Measurements from ENCODE around the gene PSMB3. TPM values are rescaled to one million over a fixed set of nuclear protein-coding genes. Genes with fewer than 3 reads are reported as not detected.

Gene PSMB3
- total RNA-seq, result 310 and 315 TPM in 2 replicates

DNA sequence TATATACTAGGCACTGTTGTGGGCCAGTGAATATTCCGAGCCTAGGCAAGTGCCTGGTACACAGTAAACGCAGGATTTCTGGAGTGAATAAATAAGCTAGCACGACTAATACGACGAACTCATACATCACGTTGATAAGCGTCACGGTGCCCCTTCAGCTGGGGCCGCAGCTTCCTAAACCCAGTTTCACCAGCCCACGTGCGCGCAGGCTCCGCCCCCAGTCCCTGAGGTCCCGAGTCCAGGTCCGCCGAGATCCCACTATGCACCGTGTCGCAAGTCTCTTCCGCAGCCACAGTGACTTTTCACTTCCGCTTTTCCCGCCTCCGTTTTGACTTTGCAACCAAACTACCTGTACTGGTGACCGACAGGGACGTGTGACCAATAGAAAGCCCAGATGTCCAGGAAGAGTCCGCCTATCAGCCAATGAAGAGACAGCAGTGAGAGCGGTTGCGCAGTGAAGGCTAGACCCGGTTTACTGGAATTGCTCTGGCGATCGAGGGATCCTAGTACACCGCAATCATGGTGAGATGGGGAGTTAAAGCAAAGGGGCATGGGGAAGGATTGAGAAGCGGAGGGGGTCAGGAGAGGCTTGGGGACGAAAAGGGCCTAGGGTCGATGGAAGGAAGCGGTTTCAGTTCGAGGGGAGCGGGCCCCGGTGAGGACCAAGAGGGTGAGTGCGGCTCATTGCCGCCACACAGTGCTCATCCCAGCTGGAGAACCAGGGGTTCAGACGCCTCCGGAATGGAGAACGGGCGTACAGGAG is at the start of gene PSMB3:
Gene PSMB3, plus strand, starts transcription at position 434 of the 763 bp plus-strand sequence. Its CDS starts 86 bp downstream, at position 520.

DNA sequence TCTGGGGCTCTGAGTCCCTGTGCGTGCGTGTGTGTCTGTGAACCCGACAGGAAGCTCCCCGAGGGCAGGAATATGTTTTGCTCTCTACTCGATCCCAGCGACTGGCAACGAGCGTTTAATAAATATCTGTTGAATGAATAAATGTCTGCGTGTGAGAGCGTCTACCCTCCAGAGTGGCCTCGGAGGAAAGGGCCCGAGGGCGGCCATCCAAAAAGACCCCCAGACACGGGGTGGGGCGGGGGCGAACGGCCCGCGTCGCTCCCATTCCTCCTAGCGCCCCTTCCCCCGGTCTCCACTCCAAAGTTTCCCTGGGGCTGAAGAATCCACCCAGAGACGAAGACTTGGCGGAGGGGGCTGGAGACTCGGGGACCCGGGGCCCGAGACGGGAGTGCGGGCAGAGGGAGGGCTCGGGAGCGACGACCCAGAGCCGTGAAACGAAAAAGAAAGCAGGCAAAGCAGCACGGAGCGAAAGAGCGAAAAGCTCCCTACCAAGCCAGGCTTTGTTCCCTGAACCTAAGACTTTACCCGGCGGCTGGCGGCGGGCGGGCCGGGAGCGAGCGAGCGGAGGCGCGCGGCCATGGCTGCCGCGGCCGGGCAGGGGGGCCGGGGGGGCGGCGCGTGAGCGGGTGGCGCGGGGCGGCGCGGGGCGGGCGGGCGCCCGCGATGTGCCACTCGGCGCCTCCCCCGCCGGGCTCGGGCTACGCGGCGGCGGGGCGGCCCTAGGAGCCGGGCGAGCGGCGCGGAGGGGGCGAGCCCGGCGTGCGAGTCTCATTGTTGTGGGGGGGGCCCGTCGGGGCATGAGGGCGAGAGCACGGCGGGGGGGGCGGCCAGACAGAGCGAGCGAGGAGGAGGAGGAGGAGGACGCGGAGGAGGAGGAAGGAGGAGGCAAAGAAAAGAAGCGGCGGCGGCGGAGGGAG is 47.7 kb upstream of the PSMB3 start, which contains the start of gene MLLT6:
Gene MLLT6, plus strand, starts transcription at position 668 of the 917 bp plus-strand sequence. CDS start 360 bp downstream, outside the sequence.

DNA sequence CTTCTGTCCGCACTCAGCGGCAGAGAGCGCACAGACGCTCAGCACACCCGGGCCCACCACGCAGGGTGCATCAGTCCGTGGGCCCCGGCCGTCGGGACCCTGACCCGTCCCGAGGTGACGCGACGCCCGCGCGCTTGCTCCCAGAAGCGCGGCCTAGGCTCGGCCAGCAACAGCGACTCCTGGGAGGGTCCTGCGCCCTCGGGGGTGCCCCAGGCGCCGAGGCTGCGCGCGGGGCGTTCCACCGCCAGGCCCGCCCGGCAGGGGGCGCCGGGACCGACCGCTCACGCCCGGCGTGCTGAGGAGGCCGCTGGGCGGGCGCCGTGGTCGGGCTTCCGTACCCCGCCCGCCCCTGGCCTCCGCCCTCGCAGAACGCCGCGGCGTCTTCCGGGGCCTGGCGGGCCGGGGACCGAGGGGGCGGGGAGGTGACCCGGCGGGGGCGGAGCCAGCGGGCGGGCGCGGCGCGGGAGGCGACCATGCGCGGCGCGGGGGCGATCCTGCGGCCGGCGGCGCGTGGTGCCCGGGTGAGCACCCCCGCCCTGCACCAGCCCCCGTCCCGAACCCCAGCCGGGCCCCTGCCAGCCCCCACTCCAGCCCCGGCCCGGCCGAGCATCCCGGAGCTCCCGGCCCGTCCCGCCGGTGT is 22.5 kb upstream of the PSMB3 start, which contains the start of gene CISD3:
Gene CISD3, plus strand, starts transcription at position 456 of the 640 bp plus-strand sequence. Its CDS starts 18 bp downstream, at position 474.

DNA sequence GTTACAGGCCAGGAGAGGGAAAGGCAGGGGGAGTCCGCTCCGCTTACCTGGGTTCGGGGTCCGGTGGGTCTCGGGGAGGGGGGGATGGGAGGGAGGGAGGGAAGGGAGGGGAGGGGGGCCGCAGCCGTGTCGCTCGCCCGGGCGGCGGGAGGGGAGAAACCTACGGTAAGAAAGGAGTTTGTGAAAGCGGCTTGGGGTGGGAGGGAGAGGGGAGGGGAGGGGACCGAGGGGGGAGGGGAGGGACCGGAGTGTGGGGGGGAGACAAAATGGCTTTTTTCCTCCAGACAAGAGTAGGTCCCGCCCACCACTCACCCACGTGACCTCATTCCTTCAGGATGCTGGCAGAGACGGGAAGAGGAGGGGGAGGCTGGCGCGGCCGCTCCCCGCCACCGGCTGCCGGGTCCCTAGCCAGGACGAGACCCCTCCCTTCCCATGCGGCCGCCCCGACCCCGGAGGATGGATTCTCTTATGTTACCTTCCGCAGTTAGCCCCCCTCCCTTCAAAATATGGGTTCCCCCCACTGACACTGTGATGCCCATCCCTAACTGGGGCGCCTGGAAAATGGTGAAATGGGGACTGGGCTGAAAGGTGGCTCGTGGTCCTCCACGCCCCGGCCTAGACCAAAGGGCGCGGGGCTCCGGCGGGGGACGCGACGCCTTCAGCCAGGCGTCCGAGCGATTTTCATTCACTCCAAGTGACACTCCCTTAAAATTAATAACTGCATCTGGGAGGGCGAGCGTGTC is 4.2 kb upstream of the PSMB3 start, which contains the start of gene PCGF2:
Gene PCGF2, minus strand, starts transcription at position 188 of the 743 bp plus-strand sequence. CDS start 7,934 bp downstream, outside the sequence.

DNA sequence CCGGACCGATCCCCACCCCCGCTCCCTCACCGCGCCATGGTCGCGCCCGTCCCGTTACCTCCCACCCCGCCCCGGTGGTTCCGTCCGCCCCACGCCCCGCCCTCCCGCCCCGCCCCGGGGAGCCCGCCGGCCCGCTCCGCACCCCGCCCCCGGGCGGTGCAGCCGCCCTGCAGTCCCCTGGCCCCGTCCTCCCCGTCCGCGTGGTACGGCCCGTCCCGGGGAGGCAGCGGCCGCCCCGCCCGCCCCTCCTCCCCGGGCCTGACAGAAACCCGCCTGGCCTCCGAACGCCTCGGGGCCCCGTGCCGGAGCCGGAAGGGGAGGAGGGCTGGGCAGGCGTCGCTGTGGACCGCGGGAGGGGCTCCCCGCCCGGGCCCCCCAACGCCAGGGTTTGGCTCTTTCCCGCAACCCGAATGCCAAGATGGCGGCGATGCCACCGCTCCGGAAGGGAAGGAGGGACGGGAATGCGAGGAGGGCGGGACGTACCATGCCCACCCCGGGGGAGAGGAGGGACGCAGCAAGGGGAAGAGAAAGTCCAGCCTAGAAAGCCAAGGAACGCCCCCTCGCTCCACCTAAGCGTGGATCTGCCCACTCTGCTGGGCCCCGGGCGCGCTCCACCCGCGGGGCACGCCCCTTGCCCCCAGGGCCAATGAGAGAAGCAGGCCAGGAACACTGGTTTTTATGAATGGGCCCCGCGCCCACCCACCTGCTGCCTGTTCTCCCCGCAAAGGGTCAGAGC is 47.1 kb downstream of the PSMB3 start, which contains the start of gene PIP4K2B:
Gene PIP4K2B, minus strand, starts transcription at position 56 of the 736 bp plus-strand sequence. CDS start 132 bp downstream, outside the sequence.

Small RNA genes lying within 50 kb of the gene (small RNA-seq; reads per million reads assigned to genes)
- gene MIR4726 (not detected), gene RNA5SP440 (0.77 reads per million, percentile 8 among the genes with 10 or more reads in this experiment), gene RNU6-866P (not detected)

Other genes starting within 250 kb of the PSMB3 start
- gene SRCIN1, start 146.8 kb upstream of the PSMB3 start, total RNA-seq, result 0.22 and 0.27 TPM in 2 replicates
- 3.7 and 5.8 TPM in 2 replicates for gene EPOP, start 77.8 kb upstream of the PSMB3 start, total RNA-seq
- 36.8 and 45.8 TPM in 2 replicates for gene MLLT6, start 47.5 kb upstream of the PSMB3 start, total RNA-seq
- 3.2 and 4.6 TPM in 2 replicates for gene CISD3, start 22.4 kb upstream of the PSMB3 start, total RNA-seq
- gene PCGF2, start 4.4 kb upstream of the PSMB3 start, total RNA-seq, result 9.2 and 13.4 TPM in 2 replicates
- gene PIP4K2B, start 46.8 kb downstream of the PSMB3 start, total RNA-seq, result 38.8 and 42.4 TPM in 2 replicates
- gene CWC25, start 72.6 kb downstream of the PSMB3 start, total RNA-seq, result 14.4 and 15.2 TPM in 2 replicates
- 1,157 and 1,235 TPM in 2 replicates for gene RPL23, start 101.0 kb downstream of the PSMB3 start, total RNA-seq
- gene LASP1, start 117.3 kb downstream of the PSMB3 start, total RNA-seq, result 203 and 222 TPM in 2 replicates
- not detected in 2 replicates for gene FBXO47, start 214.7 kb downstream of the PSMB3 start, total RNA-seq

Data from thoracic aorta endothelial cell (primary cell).